ENCODE measurements around the gene VAV3.

VAV3 gene

GRCh38 chr1:107625405-107626029 is 339.5 kb downstream of the VAV3 start:
- Histone ChIP-seq H3K4me3 (ENCODE audit: low read depth in 1 of 2, low read length in 2 of 2) (no peak overlapping the region), H3K9ac (ENCODE audit: low read depth in 1 of 2, low read length in 2 of 2) (no peak overlapping the region), H3K27ac (ENCODE audit: low read depth, low read length) (no peak overlapping the region), H3K9me3 (ENCODE audit: control insufficient read depth in 1 of 2, low read length in 2 of 2) (no peaks in the 10 kb centered on the region), H3K4me1 (ENCODE audit: control insufficient read depth in 1 of 2, insufficient read depth in 2 of 2, low read length in 2 of 2) (peaks cover 0 to 11% of the 10 kb centered on the region in 2 donors), H3K27me3 (ENCODE audit: control insufficient read depth in 1 of 2, insufficient read depth in 2 of 2, low read length in 2 of 2) (no peaks in the 10 kb centered on the region), H3K36me3 (ENCODE audit: control insufficient read depth in 1 of 2, insufficient read depth in 2 of 2, low read length in 2 of 2) (no peaks in the 10 kb centered on the region)

- Histone ChIP-seq H3K9ac (ENCODE audit: low read depth in 1 of 2, low read length in 2 of 2) (no peak overlapping the region), H3K27ac (ENCODE audit: low read depth, low read length) (no peak overlapping the region), H3K9me3 (ENCODE audit: control insufficient read depth in 1 of 2, low read length in 2 of 2) (no peaks in the 10 kb centered on the region), H3K36me3 (ENCODE audit: control insufficient read depth in 1 of 2, insufficient read depth in 2 of 2, low read length in 2 of 2) (no peaks in the 10 kb centered on the region), H3K4me1 (ENCODE audit: control insufficient read depth in 1 of 2, insufficient read depth in 2 of 2, low read length in 2 of 2) (peaks cover 0 to 11% of the 10 kb centered on the region in 2 donors), H3K4me3 (ENCODE audit: low read depth in 1 of 2, low read length in 2 of 2) (no peak overlapping the region), H3K27me3 (ENCODE audit: control insufficient read depth in 1 of 2, insufficient read depth in 2 of 2, low read length in 2 of 2) (no peaks in the 10 kb centered on the region)
Observed at GRCh38 chr1:107623431-107623830, 341.5 kb downstream of the VAV3 start.

GRCh38 chr1:107622966-107623365 is 342.0 kb downstream of the VAV3 start:
- H3K36me3 ChIP-seq (ENCODE audit: control insufficient read depth in 1 of 2, insufficient read depth in 2 of 2, low read length in 2 of 2): no peaks in the 10 kb centered on the region
- H3K27ac ChIP-seq (ENCODE audit: low read depth, low read length): no peak overlapping the region
- H3K9ac ChIP-seq (ENCODE audit: low read depth in 1 of 2, low read length in 2 of 2): no peak overlapping the region
- H3K4me1 ChIP-seq (ENCODE audit: control insufficient read depth in 1 of 2, insufficient read depth in 2 of 2, low read length in 2 of 2): peaks cover 0 to 11% of the 10 kb centered on the region in 2 donors
- no peaks in the 10 kb centered on the region for H3K27me3 ChIP-seq (ENCODE audit: control insufficient read depth in 1 of 2, insufficient read depth in 2 of 2, low read length in 2 of 2)
- H3K9me3 ChIP-seq (ENCODE audit: control insufficient read depth in 1 of 2, low read length in 2 of 2): no peaks in the 10 kb centered on the region
- H3K4me3 ChIP-seq (ENCODE audit: low read depth in 1 of 2, low read length in 2 of 2): no peak overlapping the region

GRCh38 chr1:107622535-107622934 is 342.4 kb downstream of the VAV3 start:
- Histone ChIP-seq H3K4me1 (ENCODE audit: control insufficient read depth in 1 of 2, insufficient read depth in 2 of 2, low read length in 2 of 2) (peaks cover 0 to 11% of the 10 kb centered on the region in 2 donors), H3K4me3 (ENCODE audit: low read depth in 1 of 2, low read length in 2 of 2) (no peak overlapping the region), H3K9me3 (ENCODE audit: control insufficient read depth in 1 of 2, low read length in 2 of 2) (no peaks in the 10 kb centered on the region), H3K27ac (ENCODE audit: low read depth, low read length) (no peak overlapping the region), H3K27me3 (ENCODE audit: control insufficient read depth in 1 of 2, insufficient read depth in 2 of 2, low read length in 2 of 2) (no peaks in the 10 kb centered on the region), H3K9ac (ENCODE audit: low read depth in 1 of 2, low read length in 2 of 2) (no peak overlapping the region), H3K36me3 (ENCODE audit: control insufficient read depth in 1 of 2, insufficient read depth in 2 of 2, low read length in 2 of 2) (no peaks in the 10 kb centered on the region)

GRCh38 chr1:107620753-107621152 is 344.2 kb downstream of the VAV3 start:
- Histone ChIP-seq H3K27me3 (ENCODE audit: control insufficient read depth in 1 of 2, insufficient read depth in 2 of 2, low read length in 2 of 2) (no peaks in the 10 kb centered on the region), H3K9ac (ENCODE audit: low read depth in 1 of 2, low read length in 2 of 2) (no peak overlapping the region), H3K4me3 (ENCODE audit: low read depth in 1 of 2, low read length in 2 of 2) (no peak overlapping the region), H3K4me1 (ENCODE audit: control insufficient read depth in 1 of 2, insufficient read depth in 2 of 2, low read length in 2 of 2) (no peaks in the 10 kb centered on the region), H3K36me3 (ENCODE audit: control insufficient read depth in 1 of 2, insufficient read depth in 2 of 2, low read length in 2 of 2) (peaks cover 0 to 5% of the 10 kb centered on the region in 2 donors), H3K9me3 (ENCODE audit: control insufficient read depth in 1 of 2, low read length in 2 of 2) (peaks cover 0 to 5% of the 10 kb centered on the region in 2 donors), H3K27ac (ENCODE audit: low read depth, low read length) (no peak overlapping the region)

GRCh38 chr1:107618539-107618938 is 346.4 kb downstream of the VAV3 start:
- Histone ChIP-seq H3K9me3 (ENCODE audit: control insufficient read depth in 1 of 2, low read length in 2 of 2) (peaks cover 0 to 5% of the 10 kb centered on the region in 2 donors), H3K27me3 (ENCODE audit: control insufficient read depth in 1 of 2, insufficient read depth in 2 of 2, low read length in 2 of 2) (no peaks in the 10 kb centered on the region), H3K27ac (ENCODE audit: low read depth, low read length) (no peak overlapping the region), H3K36me3 (ENCODE audit: control insufficient read depth in 1 of 2, insufficient read depth in 2 of 2, low read length in 2 of 2) (peaks cover 0 to 5% of the 10 kb centered on the region in 2 donors), H3K4me3 (ENCODE audit: low read depth in 1 of 2, low read length in 2 of 2) (no peak overlapping the region), H3K9ac (ENCODE audit: low read depth in 1 of 2, low read length in 2 of 2) (no peak overlapping the region), H3K4me1 (ENCODE audit: control insufficient read depth in 1 of 2, insufficient read depth in 2 of 2, low read length in 2 of 2) (no peaks in the 10 kb centered on the region)

- H3K4me1 ChIP-seq (ENCODE audit: control insufficient read depth in 1 of 2, insufficient read depth in 2 of 2, low read length in 2 of 2): no peaks in the 10 kb centered on the region
Observed at GRCh38 chr1:107617921-107618320, 347.1 kb downstream of the VAV3 start.

GRCh38 chr1:107617456-107617855 is 347.5 kb downstream of the VAV3 start:
- Histone ChIP-seq H3K36me3 (ENCODE audit: control insufficient read depth in 1 of 2, insufficient read depth in 2 of 2, low read length in 2 of 2) (peaks cover 0 to 5% of the 10 kb centered on the region in 2 donors), H3K4me1 (ENCODE audit: control insufficient read depth in 1 of 2, insufficient read depth in 2 of 2, low read length in 2 of 2) (no peaks in the 10 kb centered on the region), H3K27me3 (ENCODE audit: control insufficient read depth in 1 of 2, insufficient read depth in 2 of 2, low read length in 2 of 2) (no peaks in the 10 kb centered on the region), H3K27ac (ENCODE audit: low read depth, low read length) (no peak overlapping the region), H3K9ac (ENCODE audit: low read depth in 1 of 2, low read length in 2 of 2) (no peak overlapping the region), H3K4me3 (ENCODE audit: low read depth in 1 of 2, low read length in 2 of 2) (no peak overlapping the region), H3K9me3 (ENCODE audit: control insufficient read depth in 1 of 2, low read length in 2 of 2) (peaks cover 0 to 9% of the 10 kb centered on the region in 2 donors)

More at GRCh38 chr1:107617921-107618320, 347.1 kb downstream of the VAV3 start:
- H3K36me3 ChIP-seq (ENCODE audit: control insufficient read depth in 1 of 2, insufficient read depth in 2 of 2, low read length in 2 of 2): peaks cover 0 to 5% of the 10 kb centered on the region in 2 donors
- H3K4me3 ChIP-seq (ENCODE audit: low read depth in 1 of 2, low read length in 2 of 2): no peak overlapping the region
- peaks cover 0 to 5% of the 10 kb centered on the region in 2 donors for H3K9me3 ChIP-seq (ENCODE audit: control insufficient read depth in 1 of 2, low read length in 2 of 2)
- no peaks in the 10 kb centered on the region for H3K27me3 ChIP-seq (ENCODE audit: control insufficient read depth in 1 of 2, insufficient read depth in 2 of 2, low read length in 2 of 2)
- H3K9ac ChIP-seq (ENCODE audit: low read depth in 1 of 2, low read length in 2 of 2): no peak overlapping the region
- no peak overlapping the region for H3K27ac ChIP-seq (ENCODE audit: low read depth, low read length)

GRCh38 chr1:107609808-107610207 is 355.2 kb downstream of the VAV3 start:
- Histone ChIP-seq H3K4me1 (ENCODE audit: control insufficient read depth in 1 of 2, insufficient read depth in 2 of 2, low read length in 2 of 2) (no peaks in the 10 kb centered on the region), H3K36me3 (ENCODE audit: control insufficient read depth in 1 of 2, insufficient read depth in 2 of 2, low read length in 2 of 2) (no peaks in the 10 kb centered on the region), H3K27me3 (ENCODE audit: control insufficient read depth in 1 of 2, insufficient read depth in 2 of 2, low read length in 2 of 2) (no peaks in the 10 kb centered on the region), H3K4me3 (ENCODE audit: low read depth in 1 of 2, low read length in 2 of 2) (no peak overlapping the region), H3K27ac (ENCODE audit: low read depth, low read length) (no peak overlapping the region), H3K9me3 (ENCODE audit: control insufficient read depth in 1 of 2, low read length in 2 of 2) (peaks cover 0 to 8% of the 10 kb centered on the region in 2 donors), H3K9ac (ENCODE audit: low read depth in 1 of 2, low read length in 2 of 2) (no peak overlapping the region)

- Histone ChIP-seq H3K4me1 (ENCODE audit: control insufficient read depth in 1 of 2, insufficient read depth in 2 of 2, low read length in 2 of 2) (no peaks in the 10 kb centered on the region), H3K36me3 (ENCODE audit: control insufficient read depth in 1 of 2, insufficient read depth in 2 of 2, low read length in 2 of 2) (no peaks in the 10 kb centered on the region), H3K4me3 (ENCODE audit: low read depth in 1 of 2, low read length in 2 of 2) (no peak overlapping the region), H3K27me3 (ENCODE audit: control insufficient read depth in 1 of 2, insufficient read depth in 2 of 2, low read length in 2 of 2) (no peaks in the 10 kb centered on the region), H3K27ac (ENCODE audit: low read depth, low read length) (no peak overlapping the region), H3K9me3 (ENCODE audit: control insufficient read depth in 1 of 2, low read length in 2 of 2) (no peaks in the 10 kb centered on the region), H3K9ac (ENCODE audit: low read depth in 1 of 2, low read length in 2 of 2) (no peak overlapping the region)
Observed at GRCh38 chr1:107604825-107605224, 360.2 kb downstream of the VAV3 start.

All from duodenal mucosa (tissue), 2 donors.